ENCODE results near the gene TSPAN9. TPM values are rescaled to one million over a fixed set of nuclear protein-coding genes. Genes with fewer than 3 reads are reported as not detected.

TSPAN9 gene
- total and polyA plus RNA-seq, 4 donors, result 17.4 to 62.9 (median 34.2) TPM

- no peaks in the 10 kb centered on the region for H3K36me3 ChIP-seq (ENCODE audit: control insufficient read depth in 4 of 4, insufficient read depth in 3 of 4, low read depth in 1 of 4, low read length in 3 of 4)
- H3K9me3 ChIP-seq (ENCODE audit: control insufficient read depth in 4 of 4, low read length in 3 of 4), result no peaks in the 10 kb centered on the region
- no peaks in the 10 kb centered on the region for H3K27me3 ChIP-seq (ENCODE audit: control insufficient read depth in 4 of 4, insufficient read depth in 4 of 4, low read length in 3 of 4)
- no peak for DNase-seq (ENCODE audit: low spot score)
- no peak overlapping the region for H3K9ac ChIP-seq (ENCODE audit: low read depth in 1 of 2, low read length in 2 of 2)
- no peak overlapping the region for H3K27ac ChIP-seq (ENCODE audit: low read depth in 1 of 2, low read length in 2 of 2)
- TF ChIP-seq RXRA (IDR thresholded peaks at IDR 0.05), result no peak
- no peak for TF ChIP-seq YY1 (IDR thresholded peaks at IDR 0.05)
- no peak for TF ChIP-seq EGR1 (IDR thresholded peaks at IDR 0.05; ENCODE audit: low read depth in 2 of 2)
- no peak for TF ChIP-seq HNF4G (IDR thresholded peaks at IDR 0.05)
- 89% methylated on average over 7 of the region's 7 CpGs for WGBS
- H3K4me3 ChIP-seq (ENCODE audit: low read depth in 1 of 3, low read length in 3 of 3), result no peak overlapping the region
- no peaks in the 10 kb centered on the region for H3K4me1 ChIP-seq (ENCODE audit: control insufficient read depth in 4 of 4, insufficient read depth in 4 of 4, low read length in 3 of 4)
Observed at GRCh38 chr12:3054374-3054773, 22.8 kb upstream of the TSPAN9 start.

- H3K9me3 ChIP-seq (ENCODE audit: control insufficient read depth in 4 of 4, low read length in 3 of 4), result no peaks in the 10 kb centered on the region
- 73% methylated on average over 12 of the region's 12 CpGs for WGBS
- H3K27me3 ChIP-seq (ENCODE audit: control insufficient read depth in 4 of 4, insufficient read depth in 4 of 4, low read length in 3 of 4), result no peaks in the 10 kb centered on the region
- TF ChIP-seq HNF4G (IDR thresholded peaks at IDR 0.05), result no peak
- no peak for TF ChIP-seq YY1 (IDR thresholded peaks at IDR 0.05)
- TF ChIP-seq NR2F2 (IDR thresholded peaks at IDR 0.05), result no peak
- TF ChIP-seq MAX (IDR thresholded peaks at IDR 0.05), result no peak
- TF ChIP-seq GABPA (IDR thresholded peaks at IDR 0.05 in 1 of 2, conservative IDR thresholded peaks at IDR 0.05 in 1 of 2), result no peak
- TF ChIP-seq CTCF (IDR thresholded peaks at IDR 0.05; ENCODE audit: low read depth, low read length, missing input control), result no peak
- no peak for TF ChIP-seq FOXA2 (IDR thresholded peaks at IDR 0.05)
- TF ChIP-seq SP1 (IDR thresholded peaks at IDR 0.05), result no peak
- no peak for TF ChIP-seq TAF1 (conservative IDR thresholded peaks at IDR 0.05)
- TF ChIP-seq JUND (IDR thresholded peaks at IDR 0.05), result no peak
- TF ChIP-seq REST (IDR thresholded peaks at IDR 0.05), result no peak
- TF ChIP-seq FOXA1 (IDR thresholded peaks at IDR 0.05), result no peak
- no peak for TF ChIP-seq EGR1 (IDR thresholded peaks at IDR 0.05; ENCODE audit: low read depth in 2 of 2)
- no peak overlapping the region for H3K4me3 ChIP-seq (ENCODE audit: low read depth in 1 of 3, low read length in 3 of 3)
- H3K9ac ChIP-seq (ENCODE audit: low read depth in 1 of 2, low read length in 2 of 2), result no peak overlapping the region
- no peak for DNase-seq (ENCODE audit: low spot score)
- no peaks in the 10 kb centered on the region for H3K36me3 ChIP-seq (ENCODE audit: control insufficient read depth in 4 of 4, insufficient read depth in 3 of 4, low read depth in 1 of 4, low read length in 3 of 4)
- no peak overlapping the region for H3K27ac ChIP-seq (ENCODE audit: low read depth in 1 of 2, low read length in 2 of 2)
- H3K4me1 ChIP-seq (ENCODE audit: control insufficient read depth in 4 of 4, insufficient read depth in 4 of 4, low read length in 3 of 4), result no peaks in the 10 kb centered on the region
Observed at GRCh38 chr12:3055026-3055703, 22.0 kb upstream of the TSPAN9 start.

Data from liver (tissue), 9 donors.